Endothelial cell of umbilical vein (primary cell): ENCODE measurements around the gene TOGARAM2. TPM values are rescaled to one million over a fixed set of nuclear protein-coding genes. Genes with fewer than 3 reads are reported as not detected.

Experiments used
- BruUV-seq: library from RNA; stranded (reverse); fragments of 400-500 nt; replicated peaks from 2 replicates; lab custom pipeline; 2021; lab: Mats Ljungman, UMichigan
- CTCF ChIA-PET: fragments of 300-600, 350-600 bp; sonication (Branson Sonifier 250); formaldehyde crosslinking; loops from one replicate; lab custom pipeline; 2021; ENCODE audit warnings: antibody characterized with exemption, inconsistent platforms; lab: Charles Lee
- POLR2A ChIA-PET: fragments of 300-600, 350-600 bp; sonication (Branson Sonifier 250); formaldehyde crosslinking; loops from one replicate; lab custom pipeline; 2021; ENCODE audit warnings: antibody characterized with exemption, inconsistent platforms; lab: Charles Lee
- DNase-seq: peaks from one replicate; pipeline ENCODE4 v3.0.0-alpha.2; 2011; ENCODE audit warnings: low read depth, low spot score
- FAIRE-seq: peaks from 2 replicates; lab custom pipeline; 2011; peaks lifted over from hg19 to GRCh38; lab: Jason Lieb, UNC
- H2AFZ ChIP-seq: 2 replicates; pipeline ENCODE4 v1.6.0; 2012; ENCODE audit warnings: low read depth, low read length, control low read depth, inconsistent platforms
- H3K27ac ChIP-seq: 2 replicates; pipeline ENCODE4 v1.5.1; 2011; ENCODE audit warnings: low read depth, mild to moderate bottlenecking, control low read depth, low read length, moderate library complexity; ENCODE audit not compliant: insufficient read depth
- H3K27me3 ChIP-seq, 2 experiments: 2 replicates each; pipeline versions ENCODE4 v1.6.0 to v1.6.1; 2011; ENCODE audit warnings: low read length in 2 of 2, mixed read lengths in 1 of 2; ENCODE audit not compliant: control insufficient read depth in 2 of 2, insufficient read depth in 2 of 2
- H3K36me3 ChIP-seq, 2 experiments: 2 replicates in 1 of 2; 3 replicates in 1 of 2; pipeline ENCODE4 v1.5.1; 2011; ENCODE audit warnings: low read length in 2 of 2, mild to moderate bottlenecking in 1 of 2, moderate library complexity in 1 of 2; ENCODE audit not compliant: control insufficient read depth in 2 of 2, insufficient read depth in 2 of 2; ENCODE audit errors: extremely low read depth in 1 of 2
- H3K4me1 ChIP-seq: 3 replicates; pipeline ENCODE4 v1.5.1; 2011; ENCODE audit warnings: mild to moderate bottlenecking, low read length; ENCODE audit not compliant: control insufficient read depth, insufficient read depth; ENCODE audit errors: extremely low read depth
- H3K4me2 ChIP-seq: 2 replicates; pipeline ENCODE4 v1.6.1; 2011; ENCODE audit warnings: low read length, control low read depth, mixed read lengths; ENCODE audit not compliant: insufficient read depth
- H3K4me3 ChIP-seq, 3 experiments: fragments of 200-600 bp in 1 of 3; sonication (generic), shearing (Covaris generic) in 1 of 3; replicated peaks in 1 of 3; 2 replicates each; pipeline ENCODE4 v1.5.1; 2011 to 2016; ENCODE audit warnings: control low read depth in 3 of 3, low read length in 3 of 3, mild to moderate bottlenecking in 2 of 3, inconsistent platforms in 1 of 3, low read depth in 1 of 3, moderate library complexity in 1 of 3; ENCODE audit not compliant: insufficient read depth in 1 of 3
- H3K79me2 ChIP-seq: 2 replicates; pipeline ENCODE4 v1.6.0; 2012; ENCODE audit warnings: low read length, inconsistent platforms; ENCODE audit not compliant: control insufficient read depth, insufficient read depth
- H3K9ac ChIP-seq: replicated peaks from 2 replicates; pipeline ENCODE3; 2011; ENCODE audit warnings: low read length, control low read depth; ENCODE audit not compliant: insufficient read depth; ENCODE audit errors: extremely low read depth
- H3K9me1 ChIP-seq: replicated peaks from 3 replicates; pipeline ENCODE4 v1.6.0; 2011; ENCODE audit warnings: mild to moderate bottlenecking, low read length; ENCODE audit not compliant: control insufficient read depth, insufficient read depth; ENCODE audit errors: extremely low read depth
- H3K9me3 ChIP-seq: replicated peaks from 2 replicates; pipeline ENCODE4 v1.5.1; 2012; ENCODE audit warnings: low read length, inconsistent platforms; ENCODE audit not compliant: control insufficient read depth, insufficient read depth
- H4K20me1 ChIP-seq: replicated peaks from 2 replicates; pipeline ENCODE3; 2011; ENCODE audit warnings: mild to moderate bottlenecking, low read length; ENCODE audit not compliant: control insufficient read depth, insufficient read depth; ENCODE audit errors: extremely low read depth
- CTCF ChIP-seq, 2 donors: IDR thresholded peaks; 1 replicate in 1 of 2; 2 replicates in 1 of 2; pipeline ENCODE4 v1.5.1; 2011; ENCODE audit warnings: low read length in 2 of 2, mild to moderate bottlenecking in 2 of 2, moderate library complexity in 2 of 2, control low read depth in 1 of 2, inconsistent platforms in 1 of 2, low read depth in 1 of 2; ENCODE audit not compliant: insufficient read depth in 1 of 2; ENCODE audit errors: extremely low read depth in 1 of 2
- EZH2 ChIP-seq: IDR thresholded peaks from 2 replicates; pipeline ENCODE4 v1.6.1; 2012; ENCODE audit warnings: borderline replicate concordance, low read depth, mild to moderate bottlenecking, moderate library complexity, low read length, inconsistent platforms; ENCODE audit not compliant: severe bottlenecking
- FOS ChIP-seq: IDR thresholded peaks from 2 replicates; pipeline ENCODE4 v1.6.1; 2011; ENCODE audit warnings: mild to moderate bottlenecking, low read length, moderate library complexity, borderline replicate concordance; ENCODE audit not compliant: insufficient read depth
- GATA2 ChIP-seq: IDR thresholded peaks from 2 replicates; pipeline ENCODE4 v1.7.0; 2011; ENCODE audit warnings: low read depth, mild to moderate bottlenecking, moderate library complexity, mixed read lengths, low read length; ENCODE audit not compliant: insufficient read length, insufficient read depth
- JUN ChIP-seq: IDR thresholded peaks from 2 replicates; pipeline ENCODE4 v1.6.1; 2011; ENCODE audit warnings: borderline replicate concordance, low read depth; ENCODE audit not compliant: insufficient read length, insufficient read depth
- MYC ChIP-seq: IDR thresholded peaks from one replicate; pipeline ENCODE4 v1.6.1; 2011; ENCODE audit warnings: mild to moderate bottlenecking, low read depth, low read length
- POLR2A ChIP-seq: IDR thresholded peaks from 2 replicates; pipeline ENCODE4 v1.6.1; 2012; ENCODE audit warnings: low read depth, mild to moderate bottlenecking, control low read depth, low read length
- POLR2AphosphoS5 ChIP-seq: IDR thresholded peaks from 2 replicates; pipeline ENCODE4 v1.6.1; 2012; ENCODE audit warnings: low read depth, mild to moderate bottlenecking, control low read depth, low read length, moderate library complexity; ENCODE audit not compliant: insufficient read depth
- dilution Hi-C: fragments of 300-500 bp; cut with MboI; formaldehyde crosslinking; loops from one replicate; pipeline ENCODE4 v1.15.0; 2019; ENCODE audit warnings: low sequenced_read_pairs; ENCODE audit not compliant: extremely low pct_ligation_motif_present
- intact Hi-C: fragments of 100-400 bp; cut with micrococcal nuclease; formaldehyde crosslinking; loops from one replicate; pipeline ENCODE4 v1.10.0; 2022
- polyA plus RNA-seq, 4 experiments: library from polyadenylated mRNA; depleted of rRNA in 3 of 4; stranded (reverse) in 3 of 4; unstranded in 1 of 4; fragments of >200 nt; gene quantifications; 2 replicates each; pipeline versions ENCODE4 v1.2.1 to v1.2.3, GENCODE V29; 2011 to 2012; ENCODE audit warnings: missing spikeins in 1 of 4
- total RNA-seq: library from RNA; stranded (reverse); gene quantifications from 2 replicates; pipeline ENCODE4 v1.2.3, GENCODE V29; 2021
- TF ChIP-seq, protein P1 (sequence below): IDR thresholded peaks from 2 replicates; pipeline ENCODE4 v1.6.1; 2011; ENCODE audit not compliant: insufficient read depth, insufficient read length

The TOGARAM2 gene
- total and polyA plus RNA-seq, 2 donors (not counting 3 experiments of a cell fraction or from before 2014, with no cell fraction given) = not detected

GRCh38 chr2:29073933-29074332 lies 92.8 kb downstream of the TOGARAM2 start:
- no peak overlapping the region for H3K27ac ChIP-seq
- ChIA-PET POLR2A (no interaction called here), CTCF (no interaction called here)
- no peaks in the 10 kb centered on the region for H4K20me1 ChIP-seq
- DNase-seq (no peak), FAIRE-seq (no peak)
- dilution Hi-C loops (no loop called here), intact Hi-C loops (no loop called here)
- H2AFZ ChIP-seq = no peak overlapping the region
- no TSS peak for BruUV-seq
- H3K27me3 ChIP-seq = peaks cover 0 to 5% of the 10 kb centered on the region in 2 experiments
- no peak overlapping the region for H3K4me2 ChIP-seq
- no peaks in the 10 kb centered on the region for H3K9me3 ChIP-seq
- no peak overlapping the region for H3K4me3 ChIP-seq
- TF ChIP-seq POLR2A (no peak), POLR2AphosphoS5 (no peak), FOS (no peak), JUN (no peak), MYC (no peak), GATA2 (no peak), EZH2 (no peak), CTCF (IDR thresholded peaks at IDR 0.05; ENCODE audit: extremely low read depth in 1 of 2, insufficient read depth in 1 of 2, low read depth in 1 of 2, low read length in 2 of 2) (no peak)
- TF ChIP-seq, protein P1, sequence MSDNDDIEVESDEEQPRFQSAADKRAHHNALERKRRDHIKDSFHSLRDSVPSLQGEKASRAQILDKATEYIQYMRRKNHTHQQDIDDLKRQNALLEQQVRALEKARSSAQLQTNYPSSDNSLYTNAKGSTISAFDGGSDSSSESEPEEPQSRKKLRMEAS = no peak
- no peaks in the 10 kb centered on the region for H3K79me2 ChIP-seq
- H3K4me1 ChIP-seq = no peaks in the 10 kb centered on the region
- no peak overlapping the region for H3K9ac ChIP-seq
- H3K36me3 ChIP-seq = no peaks in the 10 kb centered on the region
- H3K9me1 ChIP-seq = no peaks in the 10 kb centered on the region
